Ovary (tissue), 3 donors: Measurements from ENCODE around the gene LRRN4CL.

Source experiments
- CTCF ChIP-seq, 3 donors: fragments of 450-650 bp in 2 of 3; fragments of 200-600 bp in 1 of 3; IDR thresholded peaks; one replicate each; pipeline versions ENCODE4 v1.5.1 to v1.8.0; 2016 to 2022; ENCODE audit warnings: antibody characterized with exemption in 3 of 3, mild to moderate bottlenecking in 1 of 3
- POLR2A ChIP-seq: fragments of 450-650 bp; IDR thresholded peaks from one replicate; pipeline ENCODE4 v1.6.1; 2017; ENCODE audit warnings: antibody characterized with exemption, mild to moderate bottlenecking, moderate library complexity
- donor health status: DM: no; HTN: no; CAD: no.

GRCh38 chr11:62652161-62653006 is 36.9 kb downstream of the LRRN4CL start:
- no peak for TF ChIP-seq CTCF (IDR thresholded peaks at IDR 0.05)
- no peak for TF ChIP-seq POLR2A
